HG03378 (cell line): Measurements from ENCODE around the gene P2RY11.

Experiments used
- ATAC-seq: cut with Tn5 transposase; IDR thresholded peaks from one replicate; pipeline ENCODE4 v1.9.1; 2021; ENCODE audit warnings: mild to moderate bottlenecking, moderate library complexity; ENCODE audit not compliant: unreplicated experiment

Gene P2RY11

DNA sequence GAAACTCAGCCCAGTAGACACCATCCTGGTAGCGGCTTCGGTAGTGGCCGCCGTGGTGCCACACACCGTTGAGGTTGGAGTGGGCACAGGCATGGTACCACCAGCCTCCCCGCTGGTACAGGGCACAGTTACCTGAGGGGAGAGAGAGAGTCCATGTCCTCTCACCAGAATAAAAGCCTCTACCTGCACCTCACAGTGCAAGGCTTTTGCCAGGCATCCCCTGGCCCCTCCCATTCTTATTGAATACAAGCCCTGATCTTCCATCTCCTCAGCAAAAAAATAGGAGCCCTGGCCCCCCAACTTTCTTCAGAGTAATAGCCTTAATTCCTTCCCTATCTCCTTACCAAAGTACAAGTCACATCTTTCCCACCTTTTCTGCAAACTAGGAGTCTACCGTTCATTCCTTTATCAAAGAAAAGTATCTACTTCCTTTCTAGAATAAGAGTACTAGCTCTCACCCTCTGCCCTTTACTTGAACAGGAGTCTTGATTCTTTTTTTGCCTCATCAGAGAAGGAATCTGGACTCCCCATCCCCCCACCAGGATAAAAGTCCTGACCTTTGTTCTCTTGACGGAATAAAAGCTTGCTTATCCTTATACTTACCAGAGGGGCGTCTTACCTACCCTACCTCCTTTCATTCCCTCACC is 18.7 kb upstream of the P2RY11 start:
- ATAC-seq: no peak

DNA sequence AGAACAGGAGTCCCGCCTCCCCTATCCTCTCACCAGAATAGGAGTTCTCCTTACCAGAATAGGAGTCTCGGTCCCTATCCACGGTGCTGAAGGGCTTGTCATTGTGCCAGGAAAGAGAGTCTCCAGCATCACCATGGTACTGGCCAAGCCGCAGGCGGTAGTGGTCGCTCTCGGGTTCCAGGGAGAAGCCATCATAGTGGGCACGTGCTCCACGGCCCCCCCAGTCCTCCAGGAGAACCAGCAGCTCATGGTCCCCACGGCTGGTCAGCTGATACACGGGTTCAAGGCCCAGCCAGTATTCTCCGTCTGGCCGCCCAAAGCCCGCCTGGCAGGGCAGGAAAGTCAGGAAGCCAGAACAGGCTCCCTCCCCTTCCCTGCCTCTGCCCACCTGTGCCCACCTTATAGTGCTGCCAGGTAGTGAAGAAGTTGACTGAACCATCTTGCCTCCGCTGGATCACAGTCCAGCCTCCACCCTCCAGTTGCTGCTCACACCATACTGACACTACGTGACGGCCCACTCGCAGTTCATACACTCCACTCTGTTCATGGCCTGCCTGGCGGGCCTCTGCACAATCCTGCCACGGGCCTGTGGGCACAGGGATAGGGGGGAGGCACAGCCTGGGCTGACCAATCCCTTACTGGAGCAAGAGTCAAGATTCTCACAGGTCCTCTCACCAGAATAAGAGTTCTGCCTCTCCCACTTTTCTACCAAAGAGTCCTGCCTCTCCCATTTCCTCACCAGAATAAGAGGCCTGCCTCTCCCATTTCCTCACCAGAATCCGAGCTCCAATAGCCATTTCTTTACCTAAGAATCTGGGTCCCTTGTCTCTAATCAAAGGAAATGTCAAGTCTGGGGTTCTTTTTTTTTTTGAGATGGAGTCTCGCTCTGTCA is 18.0 kb upstream of the P2RY11 start:
- ATAC-seq: no peak

DNA sequence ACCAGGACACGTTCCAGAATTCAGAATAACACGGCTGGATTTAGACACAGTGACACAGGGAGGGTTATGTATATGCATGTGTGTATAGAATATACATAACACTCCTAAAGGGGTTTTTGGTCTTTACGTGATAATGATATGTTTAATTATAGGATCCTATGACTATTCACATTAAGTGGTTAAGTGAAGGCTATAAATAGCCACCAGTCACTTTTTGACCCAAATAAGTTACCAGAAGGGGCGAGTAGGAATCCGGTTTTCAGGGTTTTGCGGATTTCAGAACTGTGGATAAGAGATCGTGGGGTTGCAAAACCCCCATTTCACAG is 15.9 kb upstream of the P2RY11 start:
- ATAC-seq: no peak

DNA sequence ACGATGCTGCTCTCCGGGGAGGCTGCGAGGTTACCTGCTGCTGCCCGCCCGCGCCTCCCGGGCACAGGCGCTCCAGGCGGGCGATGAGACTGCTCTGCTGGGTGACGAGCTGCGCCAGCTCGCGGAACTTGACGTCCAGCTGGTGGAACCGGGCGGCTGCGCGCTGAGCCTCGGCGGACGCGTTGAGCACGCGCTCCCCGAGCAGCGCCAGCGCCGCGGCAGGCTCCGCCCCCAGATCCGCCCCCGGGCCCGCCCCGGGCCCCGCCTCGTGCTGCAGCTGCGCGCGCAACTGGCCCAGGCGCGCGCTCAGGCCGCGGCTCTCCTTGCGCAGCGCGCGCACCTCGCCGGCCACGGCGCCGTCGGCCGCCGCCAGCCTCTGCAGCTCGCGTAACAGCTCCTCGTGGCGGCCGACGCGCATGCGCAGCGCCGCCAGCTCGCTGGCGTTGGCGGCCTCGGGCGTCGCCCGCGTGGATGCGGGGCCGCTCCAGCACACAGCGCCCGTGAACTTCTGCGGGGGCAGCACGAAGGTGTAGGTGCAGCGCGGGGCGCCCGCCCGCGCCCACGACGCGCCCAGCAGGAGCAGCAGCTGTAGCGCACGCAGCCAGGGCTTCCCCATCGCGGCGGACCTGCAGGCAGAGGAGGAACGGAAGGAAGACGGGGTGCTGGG is 15.4 kb upstream of the P2RY11 start:
- ATAC-seq: peak; percentile 44

DNA sequence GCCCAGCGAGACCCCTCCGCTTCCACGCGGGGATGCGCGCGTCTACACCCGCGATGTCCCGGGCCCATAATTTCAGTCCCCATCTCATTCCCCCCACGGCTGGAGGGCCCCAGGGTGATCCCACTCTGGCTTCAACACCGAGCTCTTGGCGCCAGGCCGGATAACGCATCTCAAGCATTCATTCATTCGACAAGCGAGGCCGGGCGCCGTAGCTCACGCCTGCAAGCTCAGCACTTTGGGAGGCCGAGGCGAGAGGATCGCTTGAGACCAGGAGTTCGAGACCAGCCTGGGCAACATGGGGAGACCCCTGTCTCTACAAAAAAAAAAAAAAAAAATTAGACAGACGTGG is 14.9 kb upstream of the P2RY11 start:
- ATAC-seq: no peak

DNA sequence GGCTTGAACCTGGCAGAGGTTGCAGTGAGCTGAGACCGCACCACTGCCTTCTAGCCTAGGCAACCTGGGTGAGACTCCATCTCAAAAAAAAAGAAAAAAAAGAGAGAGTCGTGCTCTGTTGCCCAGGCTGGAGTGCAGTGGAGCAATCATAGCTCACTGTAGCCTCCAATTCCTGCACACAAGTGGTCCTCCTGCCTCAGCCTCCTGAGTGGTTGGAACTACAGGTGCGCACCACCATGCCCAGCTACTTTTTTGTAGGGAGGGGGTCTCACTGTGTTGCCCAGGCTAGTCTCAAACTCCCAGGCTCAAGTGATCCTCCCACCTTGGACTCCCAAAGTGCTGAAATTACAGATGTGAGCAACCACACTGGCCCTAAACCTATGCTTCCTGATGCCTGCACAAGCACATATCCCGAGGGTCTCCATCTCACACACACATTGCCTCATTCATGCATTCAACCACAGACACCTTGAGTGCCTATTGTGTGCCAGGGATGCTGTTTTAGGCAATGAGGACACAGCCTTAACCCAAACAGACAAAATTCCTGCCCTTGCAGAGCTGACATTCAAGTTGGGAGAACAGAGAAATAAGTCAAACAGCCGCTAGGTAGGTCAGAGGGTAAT is 11.2 kb upstream of the P2RY11 start:
- ATAC-seq: no peak

DNA sequence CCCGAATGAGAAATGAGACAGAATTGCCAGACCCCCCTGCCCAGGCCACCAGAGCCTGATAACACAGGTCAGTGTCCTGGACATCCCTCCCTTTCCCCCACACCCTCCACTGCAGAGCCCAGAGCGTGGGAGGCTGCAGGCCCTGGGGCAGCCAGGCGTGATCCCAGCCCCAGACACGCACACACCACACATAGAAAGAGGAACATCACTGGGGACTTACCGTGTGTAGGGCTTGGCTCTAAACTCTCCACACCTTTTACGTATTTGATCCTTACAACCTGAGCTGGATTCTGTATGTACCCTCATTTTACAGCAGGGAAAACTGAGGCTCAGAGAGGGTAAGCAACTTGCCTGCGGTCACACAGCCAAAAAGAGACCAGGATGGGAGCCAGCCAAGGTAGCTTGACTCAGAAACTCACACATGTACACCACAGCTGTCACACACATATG is 8.7 kb upstream of the P2RY11 start:
- ATAC-seq: no peak

DNA sequence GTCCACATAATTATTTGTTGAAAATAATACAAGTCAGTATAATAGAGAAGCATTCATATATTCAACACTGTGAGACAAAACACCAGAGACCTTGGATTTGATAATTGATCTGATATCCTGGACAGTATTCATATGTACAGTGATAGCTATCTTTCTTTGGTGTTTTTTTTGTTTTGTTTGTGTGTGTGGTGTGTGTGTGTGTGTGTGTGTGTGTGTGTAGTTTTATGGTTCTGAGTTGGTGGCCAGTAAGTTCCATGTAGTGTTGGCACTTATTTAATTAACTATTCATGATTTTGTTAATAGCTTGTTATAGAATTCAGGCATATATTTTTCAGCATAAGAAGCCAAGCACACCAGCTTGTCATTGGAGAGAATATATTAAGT is 7.4 kb upstream of the P2RY11 start:
- ATAC-seq: no peak

DNA sequence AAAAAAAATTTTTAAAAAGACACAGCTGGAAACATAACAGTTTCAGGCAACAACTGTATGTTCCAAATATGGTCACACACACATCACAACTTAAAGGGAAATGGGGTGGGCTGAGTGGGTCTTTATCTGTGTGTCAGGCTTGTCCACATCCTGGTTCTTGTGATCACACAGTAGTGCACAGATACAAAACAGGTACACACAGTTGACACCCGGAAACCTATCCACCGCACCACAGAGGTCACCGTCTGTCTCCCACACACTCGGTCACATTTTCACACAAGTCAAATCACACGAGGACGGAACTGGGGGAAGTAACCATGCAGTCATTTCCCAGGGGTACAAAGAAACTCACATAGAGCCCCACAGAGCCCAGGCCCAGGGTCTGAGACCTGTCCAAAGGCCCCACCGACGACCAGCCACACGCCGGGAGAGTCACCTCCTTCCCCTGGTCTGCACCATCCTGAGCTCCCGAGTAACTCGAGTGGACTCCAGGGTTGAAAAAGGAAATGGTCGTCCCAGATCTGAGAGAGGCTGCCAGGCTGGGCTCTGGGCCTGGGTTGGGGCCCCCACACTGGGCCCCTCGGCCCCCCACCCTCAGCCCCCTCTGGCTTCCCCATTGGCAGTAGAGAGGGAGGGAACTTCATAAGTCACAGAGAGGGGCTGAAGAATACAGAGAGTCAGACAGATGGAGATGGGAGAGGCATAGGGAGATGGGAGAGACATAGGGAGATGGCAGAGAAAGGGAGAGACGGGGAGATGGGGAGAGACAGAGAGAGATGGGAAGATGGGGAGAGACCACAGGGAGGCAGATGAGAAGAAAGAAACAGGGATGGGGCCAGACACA is 6.6 kb upstream of the P2RY11 start:
- peak; percentile 50 for ATAC-seq

DNA sequence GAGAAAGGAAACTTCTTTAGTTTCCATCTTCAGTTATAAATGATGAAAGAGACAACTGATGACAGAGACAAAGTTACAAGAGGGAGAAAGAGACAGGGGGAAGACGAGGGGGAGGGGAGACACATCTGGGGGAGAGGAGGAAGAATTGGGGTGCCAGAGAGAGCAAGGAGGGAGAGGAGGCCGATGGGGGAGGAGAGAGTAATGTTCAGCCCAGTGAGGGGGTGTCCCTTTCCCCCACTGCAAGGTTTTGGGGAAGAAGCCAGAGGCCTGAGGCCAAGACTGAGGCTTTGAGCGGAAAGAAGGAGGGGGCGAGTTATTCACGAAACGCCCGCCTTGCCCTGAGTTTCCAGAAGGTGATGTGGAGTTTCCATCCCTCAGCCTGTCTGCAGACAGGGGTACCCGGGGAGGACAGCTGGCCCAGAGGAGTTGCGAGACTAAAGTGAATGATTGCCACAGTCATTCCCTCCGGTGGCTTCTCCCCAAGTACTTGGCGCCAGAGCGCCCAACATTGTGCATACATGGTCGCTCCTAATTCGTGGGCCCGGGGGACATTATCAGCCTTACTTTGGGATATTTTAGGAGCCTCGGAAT is 5.9 kb upstream of the P2RY11 start:
- ATAC-seq: peak; percentile 21

DNA sequence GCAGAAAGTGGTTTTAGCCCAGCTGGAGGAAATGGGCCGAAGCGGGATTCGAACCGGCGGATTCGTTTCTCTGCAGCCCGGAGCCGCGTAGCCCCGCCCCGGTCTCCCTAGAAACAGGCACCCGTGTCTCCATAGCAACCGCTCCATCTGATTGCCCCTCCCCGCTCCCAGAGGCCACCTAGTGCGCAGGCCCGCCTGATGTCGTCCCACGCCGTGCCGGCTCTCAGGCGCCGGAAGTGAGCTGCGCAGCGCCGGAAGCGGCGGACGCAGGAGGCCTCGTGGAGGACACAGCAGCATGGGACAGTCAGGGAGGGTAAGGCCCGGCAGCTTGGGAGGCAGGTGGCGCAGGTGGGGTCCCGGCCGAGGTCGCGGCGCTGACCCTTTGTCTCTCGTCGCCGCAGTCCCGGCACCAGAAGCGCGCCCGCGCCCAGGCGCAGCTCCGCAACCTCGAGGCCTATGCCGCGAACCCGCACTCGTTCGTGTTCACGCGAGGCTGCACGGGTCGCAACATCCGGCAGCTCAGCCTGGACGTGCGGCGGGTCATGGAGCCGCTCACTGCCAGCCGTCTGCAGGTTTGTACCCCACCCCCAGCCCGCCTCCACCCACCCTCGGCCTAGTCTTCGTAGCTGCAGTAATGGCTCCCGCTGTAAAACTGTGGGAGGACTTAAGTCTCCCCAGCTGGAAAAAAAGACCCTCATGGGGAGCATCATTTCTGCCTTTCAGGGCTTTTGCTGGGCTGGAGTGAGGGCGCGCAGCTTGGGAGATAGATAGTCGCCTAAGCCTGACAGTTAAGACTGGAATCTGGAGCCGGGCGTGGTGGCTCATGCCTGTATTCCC is 5.2 kb upstream of the P2RY11 start, which contains the start of gene PPAN:
TSS of gene PPAN (plus strand) at position 263 of the 837 bp plus-strand sequence. CDS start at position 296, 33 bp downstream.
- peak; percentile 43 for ATAC-seq

DNA sequence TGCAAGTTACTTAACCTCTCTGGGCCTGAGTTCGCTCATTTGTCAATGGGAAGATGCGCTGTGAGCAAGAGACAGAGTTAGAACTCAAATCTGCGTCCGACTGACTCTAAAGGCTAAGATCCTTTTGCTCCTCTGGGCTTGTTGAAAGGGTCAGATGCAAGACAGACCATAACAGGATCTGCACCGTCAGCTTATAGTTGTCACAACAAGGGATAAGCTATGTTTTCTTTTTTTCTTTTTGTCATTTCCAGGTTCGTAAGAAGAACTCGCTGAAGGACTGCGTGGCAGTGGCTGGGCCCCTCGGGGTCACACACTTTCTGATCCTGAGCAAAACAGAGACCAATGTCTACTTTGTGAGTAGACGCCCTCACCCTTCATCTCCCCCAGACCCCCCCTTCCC is 4.2 kb upstream of the P2RY11 start:
- no peak for ATAC-seq

DNA sequence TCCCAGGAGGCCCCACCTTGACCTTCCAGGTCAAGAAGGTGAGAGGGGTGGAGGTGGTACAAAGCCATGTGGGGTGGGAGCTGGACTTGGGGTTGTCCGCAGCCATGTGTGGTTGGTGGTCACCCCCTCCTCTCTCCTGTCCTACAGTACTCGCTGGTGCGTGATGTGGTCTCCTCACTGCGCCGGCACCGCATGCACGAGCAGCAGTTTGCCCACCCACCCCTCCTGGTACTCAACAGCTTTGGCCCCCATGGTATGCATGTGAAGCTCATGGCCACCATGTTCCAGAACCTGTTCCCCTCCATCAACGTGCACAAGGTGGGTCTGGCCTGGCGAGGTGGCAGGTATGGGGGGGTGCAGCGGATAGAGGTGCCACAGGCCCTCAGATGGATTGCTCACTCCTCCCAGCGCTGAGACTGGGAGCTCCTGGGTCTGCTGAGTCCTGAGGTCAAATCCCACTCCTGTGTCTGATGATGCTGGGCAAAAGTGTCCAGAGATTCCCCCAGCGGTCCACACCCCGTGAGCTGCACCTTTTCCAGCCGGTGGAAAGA is 3.6 kb upstream of the P2RY11 start:
- ATAC-seq: no peak

DNA sequence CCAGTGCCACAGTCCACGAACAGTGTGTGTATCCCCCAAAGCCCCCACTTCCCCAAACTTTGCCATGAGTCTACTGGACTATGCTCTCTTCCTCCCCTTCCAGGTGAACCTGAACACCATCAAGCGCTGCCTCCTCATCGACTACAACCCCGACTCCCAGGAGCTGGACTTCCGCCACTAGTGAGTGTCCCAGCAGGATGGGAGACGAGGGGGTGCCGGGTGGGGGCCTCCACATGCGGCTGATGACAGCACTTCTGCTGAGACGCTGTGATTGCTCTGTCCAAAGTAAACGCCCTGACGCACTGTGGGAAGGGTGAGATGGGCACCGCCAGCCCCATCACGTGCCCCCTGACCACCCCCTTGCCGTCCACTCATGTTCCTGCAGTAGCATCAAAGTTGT is 2.0 kb upstream of the P2RY11 start:
- ATAC-seq: no peak

DNA sequence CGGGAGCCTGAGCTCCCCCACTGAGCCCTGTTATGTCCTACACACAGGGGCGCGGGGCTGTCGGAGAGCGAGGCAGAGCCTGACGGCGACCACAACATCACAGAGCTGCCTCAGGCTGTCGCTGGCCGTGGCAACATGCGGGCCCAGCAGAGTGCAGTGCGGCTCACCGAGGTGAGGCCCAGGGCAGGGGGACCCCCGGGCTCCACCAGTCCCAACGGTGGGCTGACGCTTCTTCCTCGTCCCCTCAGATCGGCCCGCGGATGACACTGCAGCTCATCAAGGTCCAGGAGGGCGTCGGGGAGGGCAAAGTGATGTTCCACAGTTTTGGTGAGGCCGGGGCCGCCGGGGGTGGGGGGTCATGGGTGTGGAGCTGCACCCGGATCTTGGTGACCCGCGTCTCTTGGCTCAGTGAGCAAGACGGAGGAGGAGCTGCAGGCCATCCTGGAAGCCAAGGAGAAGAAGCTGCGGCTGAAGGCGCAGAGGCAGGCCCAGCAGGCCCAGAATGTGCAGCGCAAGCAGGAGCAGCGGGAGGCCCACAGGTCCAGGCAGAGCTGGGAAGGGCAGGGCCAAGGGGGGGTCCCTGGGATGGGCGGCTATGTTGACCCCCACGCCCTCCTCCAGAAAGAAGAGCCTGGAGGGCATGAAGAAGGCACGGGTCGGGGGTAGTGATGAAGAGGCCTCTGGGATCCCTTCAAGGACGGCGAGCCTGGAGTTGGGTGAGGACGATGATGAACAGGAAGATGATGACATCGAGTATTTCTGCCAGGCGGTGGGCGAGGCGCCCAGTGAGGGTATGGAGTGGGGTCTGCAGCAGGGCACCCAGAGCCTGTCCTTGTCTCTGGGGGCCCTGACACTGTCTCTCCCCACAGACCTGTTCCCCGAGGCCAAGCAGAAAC is 1.2 kb upstream of the P2RY11 start:
- no peak for ATAC-seq

DNA sequence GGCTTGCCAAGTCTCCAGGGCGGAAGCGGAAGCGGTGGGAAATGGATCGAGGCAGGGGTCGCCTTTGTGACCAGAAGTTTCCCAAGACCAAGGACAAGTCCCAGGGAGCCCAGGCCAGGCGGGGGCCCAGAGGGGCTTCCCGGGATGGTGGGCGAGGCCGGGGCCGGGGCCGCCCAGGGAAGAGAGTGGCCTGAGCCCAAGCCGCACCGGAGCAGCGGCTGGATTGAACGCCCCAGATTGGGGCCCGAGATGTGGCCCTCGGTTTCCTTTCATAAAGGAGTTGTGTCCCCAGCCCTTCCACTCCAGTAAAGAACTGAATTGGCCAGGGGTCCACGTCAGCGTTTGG is 548 bp upstream of the P2RY11 start:
- ATAC-seq: no peak

DNA sequence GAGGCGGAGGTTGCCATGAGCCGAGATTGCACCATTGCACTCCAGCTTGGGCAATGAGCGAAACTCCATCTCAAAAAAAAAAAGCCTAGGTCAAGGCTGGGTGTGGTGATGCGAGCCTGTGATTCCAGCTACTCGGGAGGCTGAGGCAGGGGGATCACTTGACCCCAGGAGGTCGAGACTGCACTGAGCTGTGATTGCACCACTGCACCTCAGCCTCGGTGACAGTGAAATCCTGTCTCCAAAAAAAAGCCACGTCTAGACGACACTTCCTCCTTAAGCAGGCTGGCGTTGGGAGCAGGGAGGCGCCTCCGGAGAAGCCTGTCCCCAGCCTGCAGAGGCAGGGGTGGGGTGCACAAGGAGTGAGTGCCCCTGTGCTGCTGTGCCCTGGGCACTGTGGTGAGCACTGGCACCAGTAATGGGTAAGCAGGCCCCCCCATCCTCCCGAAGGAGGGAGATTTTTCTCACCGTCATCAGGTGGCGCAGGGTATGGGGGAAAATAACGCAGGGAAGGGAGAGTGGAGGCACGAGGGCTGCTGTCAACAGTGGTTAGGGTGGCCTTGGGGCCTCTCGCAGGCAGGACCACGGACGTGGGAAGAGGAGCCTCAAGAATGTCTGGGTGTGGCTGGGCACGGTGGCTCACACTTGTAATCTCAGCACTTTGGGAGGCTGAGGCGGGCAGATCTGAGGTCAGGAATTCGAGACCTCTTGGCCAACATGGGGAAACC is 706 bp downstream of the P2RY11 start:
- ATAC-seq: no peak
